ENCODE data around the gene MCM9.

- no peak for TF ChIP-seq USF2 (IDR thresholded peaks at IDR 0.05; ENCODE audit: low read depth, low read length)
- no peak for TF ChIP-seq USF2 (CRISPR knock-in tag; IDR thresholded peaks at IDR 0.05; ENCODE audit: borderline replicate concordance)
- TF ChIP-seq GMEB2 (CRISPR knock-in tag; IDR thresholded peaks at IDR 0.05; ENCODE audit: low read depth): no peak
- no peak for TF ChIP-seq CTCF (CRISPR knock-in tag; IDR thresholded peaks at IDR 0.05)
- no peak for TF ChIP-seq BCL6 (CRISPR knock-in tag; IDR thresholded peaks at IDR 0.05)
- no peak for TF ChIP-seq SKIL (CRISPR knock-in tag; IDR thresholded peaks at IDR 0.05; ENCODE audit: borderline replicate concordance)
- TF ChIP-seq AGO1 (IDR thresholded peaks at IDR 0.05; ENCODE audit: low read depth, low read length, poor library complexity, severe bottlenecking): no peak
- TF ChIP-seq ZNF331 (CRISPR knock-in tag; IDR thresholded peaks at IDR 0.05): no peak
- TF ChIP-seq NFE2L1 (CRISPR knock-in tag; IDR thresholded peaks at IDR 0.05; ENCODE audit: borderline replicate concordance): no peak
- TF ChIP-seq GTF2F1 (IDR thresholded peaks at IDR 0.05; ENCODE audit: low read length): no peak
- TF ChIP-seq ZZZ3 (CRISPR knock-in tag; IDR thresholded peaks at IDR 0.05; ENCODE audit: borderline replicate concordance): no peak
- TF ChIP-seq TARDBP (CRISPR knock-in tag; IDR thresholded peaks at IDR 0.05): no peak
These were observed 31.3 kb downstream of the MCM9 start for GRCh38 chr6:118903691-118904090.
